Immature natural killer cell (primary cell): Measurements from ENCODE around the gene APBA2. TPM values are rescaled to one million over a fixed set of nuclear protein-coding genes. Genes with fewer than 3 reads are reported as not detected.

Experiments
- DNase-seq, 3 donors: peaks; one replicate each; pipeline ENCODE4 v3.0.0; 2022; ENCODE audit warnings: mixed read lengths in 1 of 3
- H3K27ac Mint-ChIP-seq, 6 donors: one replicate each; pipeline ENCODE4 v1.8.0; 2020; ENCODE audit warnings: mixed read lengths in 6 of 6, mild to moderate bottlenecking in 5 of 6, inconsistent platforms in 4 of 6, moderate library complexity in 3 of 6
- H3K27me3 Mint-ChIP-seq, 3 donors: one replicate each; pipeline ENCODE4 v1.8.0; 2020 to 2021; ENCODE audit warnings: low read depth in 3 of 3, mild to moderate bottlenecking in 3 of 3, mixed read lengths in 3 of 3, moderate library complexity in 3 of 3, inconsistent platforms in 1 of 3
- H3K36me3 Mint-ChIP-seq, 3 donors: one replicate each; pipeline ENCODE4 v1.8.0; 2020; ENCODE audit warnings: mixed read lengths in 3 of 3, inconsistent platforms in 2 of 3, mild to moderate bottlenecking in 2 of 3
- H3K4me1 Mint-ChIP-seq, 2 donors: one replicate each; pipeline ENCODE4 v1.8.0; 2020; ENCODE audit warnings: inconsistent platforms in 2 of 2, mild to moderate bottlenecking in 2 of 2, mixed read lengths in 2 of 2, moderate library complexity in 1 of 2
- H3K4me3 Mint-ChIP-seq, 5 donors: one replicate each; pipeline ENCODE4 v1.8.0; 2020; ENCODE audit warnings: mild to moderate bottlenecking in 5 of 5, mixed read lengths in 5 of 5, inconsistent platforms in 3 of 5, moderate library complexity in 3 of 5
- H3K9me3 Mint-ChIP-seq, 6 donors: one replicate each; pipeline ENCODE4 v1.8.0; 2020; ENCODE audit warnings: mild to moderate bottlenecking in 6 of 6, mixed read lengths in 6 of 6, inconsistent platforms in 4 of 6, moderate library complexity in 3 of 6
- polyA plus RNA-seq, 3 donors: library from polyadenylated mRNA; unstranded; fragments of 300-500 nt; fragmentation: Illumina TruSeq; gene quantifications; one replicate each; pipeline ENCODE4 v1.2.3, GENCODE V29; 2021

The APBA2 gene
- polyA plus RNA-seq, 3 donors from 2014 or later = 24.4 to 68.7 (median 25.4) TPM

GRCh38 chr15:29102911-29103823 is 217.4 kb downstream of the APBA2 start:
- Mint-ChIP-seq H3K9me3 (no peaks in the 10 kb centered on the region), H3K27ac (peak overlapping the region in 1 of 6 donors; percentile 46), H3K27me3 (peaks cover 1 to 12% (median 2%) of the 10 kb centered on the region in 3 donors), H3K36me3 (peaks cover 0 to 9% (median 7%) of the 10 kb centered on the region in 3 donors), H3K4me1 (peaks cover 10% of the 10 kb centered on the region in 2 donors), H3K4me3 (peak overlapping the region; percentile 27 to 63 (median 53))
- DNase-seq = peak in 2 of 3 donors; percentile 34 to 45

GRCh38 chr15:29103824-29104565 is 218.2 kb downstream of the APBA2 start:
- H3K27me3 Mint-ChIP-seq = peaks cover 1 to 12% (median 2%) of the 10 kb centered on the region in 3 donors
- H3K27ac Mint-ChIP-seq = peak overlapping the region in 1 of 6 donors; percentile 31
- H3K4me3 Mint-ChIP-seq = peak overlapping the region in 4 of 5 donors; percentile 29 to 46 (median 38)
- peaks cover 10% of the 10 kb centered on the region in 2 donors for H3K4me1 Mint-ChIP-seq
- DNase-seq = peak; percentile 59 to 69 (median 67)
- peaks cover 4 to 9% (median 7%) of the 10 kb centered on the region in 3 donors for H3K36me3 Mint-ChIP-seq
- H3K9me3 Mint-ChIP-seq = no peaks in the 10 kb centered on the region

- H3K4me3 Mint-ChIP-seq = no peak overlapping the region
- H3K9me3 Mint-ChIP-seq = no peaks in the 10 kb centered on the region
- peaks cover 10% of the 10 kb centered on the region in 2 donors for H3K4me1 Mint-ChIP-seq
- peaks cover 5 to 9% (median 7%) of the 10 kb centered on the region in 3 donors for H3K36me3 Mint-ChIP-seq
- no peak for DNase-seq
- peak overlapping the region in 2 of 6 donors; percentile 23 to 40 for H3K27ac Mint-ChIP-seq
- H3K27me3 Mint-ChIP-seq = peaks cover 1 to 11% (median 2%) of the 10 kb centered on the region in 3 donors
These were observed 218.7 kb downstream of the APBA2 start for GRCh38 chr15:29104566-29104880.

GRCh38 chr15:29105151-29105854 is 219.5 kb downstream of the APBA2 start:
- Mint-ChIP-seq H3K4me1 (peaks cover 10% of the 10 kb centered on the region in 2 donors), H3K9me3 (no peaks in the 10 kb centered on the region), H3K4me3 (no peak overlapping the region), H3K36me3 (peaks cover 2 to 9% (median 5%) of the 10 kb centered on the region in 3 donors), H3K27me3 (peaks cover 1 to 11% (median 2%) of the 10 kb centered on the region in 3 donors), H3K27ac (peak overlapping the region in 1 of 6 donors; percentile 23)
- no peak for DNase-seq

GRCh38 chr15:29106116-29106515 is 220.3 kb downstream of the APBA2 start:
- DNase-seq = no peak
- Mint-ChIP-seq H3K27ac (no peak overlapping the region), H3K9me3 (no peaks in the 10 kb centered on the region), H3K4me3 (no peak overlapping the region), H3K36me3 (peaks cover 0 to 9% (median 5%) of the 10 kb centered on the region in 3 donors), H3K4me1 (peaks cover 10% of the 10 kb centered on the region in 2 donors), H3K27me3 (peaks cover 2 to 13% (median 3%) of the 10 kb centered on the region in 3 donors)

GRCh38 chr15:29106551-29107290 is 220.9 kb downstream of the APBA2 start:
- no peak for DNase-seq
- Mint-ChIP-seq H3K4me1 (peaks cover 10% of the 10 kb centered on the region in 2 donors), H3K9me3 (no peaks in the 10 kb centered on the region), H3K4me3 (no peak overlapping the region), H3K27ac (no peak overlapping the region), H3K27me3 (peaks cover 2 to 13% (median 3%) of the 10 kb centered on the region in 3 donors), H3K36me3 (peaks cover 0 to 9% (median 5%) of the 10 kb centered on the region in 3 donors)

GRCh38 chr15:29107291-29107890 is 221.6 kb downstream of the APBA2 start:
- H3K9me3 Mint-ChIP-seq = no peaks in the 10 kb centered on the region
- no peak overlapping the region for H3K4me3 Mint-ChIP-seq
- peaks cover 0 to 12% (median 3%) of the 10 kb centered on the region in 3 donors for H3K27me3 Mint-ChIP-seq
- no peak for DNase-seq
- H3K4me1 Mint-ChIP-seq = peaks cover 6% of the 10 kb centered on the region in 2 donors
- H3K27ac Mint-ChIP-seq = no peak overlapping the region
- H3K36me3 Mint-ChIP-seq = peaks cover 0 to 9% (median 5%) of the 10 kb centered on the region in 3 donors

GRCh38 chr15:29107971-29108645 is 222.3 kb downstream of the APBA2 start:
- Mint-ChIP-seq H3K27ac (no peak overlapping the region), H3K4me1 (no peaks in the 10 kb centered on the region), H3K4me3 (no peak overlapping the region), H3K9me3 (no peaks in the 10 kb centered on the region), H3K27me3 (peaks cover 3 to 10% (median 6%) of the 10 kb centered on the region in 3 donors), H3K36me3 (peaks cover 5 to 9% (median 5%) of the 10 kb centered on the region in 3 donors)
- DNase-seq = no peak

GRCh38 chr15:29109762-29110161 is 224.0 kb downstream of the APBA2 start:
- H3K27me3 Mint-ChIP-seq = peaks cover 3 to 18% (median 11%) of the 10 kb centered on the region in 3 donors
- H3K27ac Mint-ChIP-seq = no peak overlapping the region
- H3K4me3 Mint-ChIP-seq = no peak overlapping the region
- no peaks in the 10 kb centered on the region for H3K9me3 Mint-ChIP-seq
- peaks cover 11 to 15% of the 10 kb centered on the region in 2 donors for H3K4me1 Mint-ChIP-seq
- DNase-seq = no peak
- peaks cover 5 to 6% (median 5%) of the 10 kb centered on the region in 3 donors for H3K36me3 Mint-ChIP-seq

- DNase-seq = no peak
- Mint-ChIP-seq H3K4me3 (no peak overlapping the region), H3K36me3 (peaks cover 5 to 6% (median 5%) of the 10 kb centered on the region in 3 donors), H3K27me3 (peaks cover 3 to 20% (median 10%) of the 10 kb centered on the region in 3 donors), H3K9me3 (no peaks in the 10 kb centered on the region), H3K27ac (no peak overlapping the region), H3K4me1 (peaks cover 13 to 17% of the 10 kb centered on the region in 2 donors)
These were observed 224.4 kb downstream of the APBA2 start for GRCh38 chr15:29110176-29110575.

GRCh38 chr15:29110733-29111132 is 225.0 kb downstream of the APBA2 start:
- no peak for DNase-seq
- Mint-ChIP-seq H3K36me3 (peaks cover 3 to 5% (median 5%) of the 10 kb centered on the region in 3 donors), H3K27me3 (peaks cover 1 to 20% (median 8%) of the 10 kb centered on the region in 3 donors), H3K4me3 (peak overlapping the region in 1 of 5 donors; percentile 30), H3K9me3 (no peaks in the 10 kb centered on the region), H3K27ac (peak overlapping the region in 1 of 6 donors; percentile 11), H3K4me1 (peaks cover 13 to 17% of the 10 kb centered on the region in 2 donors)

GRCh38 chr15:29111705-29112281 is 226.0 kb downstream of the APBA2 start:
- Mint-ChIP-seq H3K27me3 (peaks cover 1 to 20% (median 10%) of the 10 kb centered on the region in 3 donors), H3K4me1 (peaks cover 13 to 17% of the 10 kb centered on the region in 2 donors), H3K36me3 (peaks cover 0 to 5% (median 5%) of the 10 kb centered on the region in 3 donors), H3K4me3 (no peak overlapping the region), H3K9me3 (no peaks in the 10 kb centered on the region), H3K27ac (no peak overlapping the region)
- no peak for DNase-seq
